Measurements from ENCODE around the gene LRTM1.

DNA sequence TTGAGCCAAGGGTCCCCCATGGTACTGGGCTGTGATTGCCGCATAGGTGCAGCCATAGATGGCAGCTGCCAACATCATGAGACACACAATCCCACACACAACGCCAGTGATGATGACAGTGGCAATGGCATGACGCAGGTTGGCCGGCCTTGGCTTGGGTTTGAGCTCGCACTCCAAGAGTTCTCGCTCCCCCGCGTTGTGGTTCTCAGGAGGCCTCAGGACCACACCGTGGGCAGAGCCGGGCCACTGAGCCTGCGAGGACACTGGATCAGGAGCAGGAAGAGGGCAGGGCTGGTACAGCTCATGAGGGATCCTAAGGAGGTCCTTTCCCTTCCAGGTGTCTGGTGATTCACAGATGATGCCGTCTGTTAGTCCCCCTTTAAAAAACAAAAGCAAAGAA is 9.3 kb downstream of the LRTM1 start:
- TF ChIP-seq CTCF (conservative IDR thresholded peaks at IDR 0.05; ENCODE audit: low read depth, low read length) (no peak), EZH2 (IDR thresholded peaks at IDR 0.05; ENCODE audit: low read length, unreplicated experiment) (no peak)
